Stimulated activated CD8-positive, alpha-beta memory T cell treated with anti-CD3 and anti-CD28 coated beads, Interleukin-2, amount 100 ng/mL, for 48 hours (primary cell): Measurements from ENCODE around the gene MEDAG.
"Not testable (repeated sequence)": the region's sequence is repeated elsewhere in the genome, so short reads cannot be mapped to it uniquely, and the experiment has no call there.

Experiments used
- DNase-seq, 2 donors: peaks; one replicate each; pipeline ENCODE4 v3.0.0-alpha.2; 2020; ENCODE audit warnings: low read depth in 2 of 2

MEDAG gene

GRCh38 chr13:30907121-30907861 lies 1.2 kb downstream of the MEDAG start:
- no peak for DNase-seq

- DNase-seq: no peak
These were observed 2.4 kb downstream of the MEDAG start for GRCh38 chr13:30908416-30908980.

- no peak for DNase-seq
These were observed 4.6 kb downstream of the MEDAG start for GRCh38 chr13:30910676-30911075.

GRCh38 chr13:30915691-30916541 lies 9.8 kb downstream of the MEDAG start:
- DNase-seq: no peak

GRCh38 chr13:30916991-30917390 lies 10.9 kb downstream of the MEDAG start:
- no peak for DNase-seq

- no peak for DNase-seq
These were observed 12.8 kb downstream of the MEDAG start for GRCh38 chr13:30918662-30919405.

GRCh38 chr13:30920162-30920909 lies 14.3 kb downstream of the MEDAG start:
- DNase-seq: no peak

- DNase-seq: no peak
These were observed 17.3 kb downstream of the MEDAG start for GRCh38 chr13:30923418-30923817.

GRCh38 chr13:30924721-30925120 lies 18.6 kb downstream of the MEDAG start:
- no peak for DNase-seq

- no peak for DNase-seq
These were observed 19.4 kb downstream of the MEDAG start for GRCh38 chr13:30925429-30925828.

- no peak for DNase-seq
These were observed 20.7 kb downstream of the MEDAG start for GRCh38 chr13:30926781-30927180.

GRCh38 chr13:30927188-30927587 lies 21.1 kb downstream of the MEDAG start:
- not testable (repeated sequence) for DNase-seq

- no peak for DNase-seq
These were observed 21.5 kb downstream of the MEDAG start for GRCh38 chr13:30927595-30927994.

- no peak for DNase-seq
These were observed 22.9 kb downstream of the MEDAG start for GRCh38 chr13:30928978-30929377.

- DNase-seq: no peak
These were observed 26.6 kb downstream of the MEDAG start, which contains the start of gene TEX26 for GRCh38 chr13:30932481-30933353. TEX26 (plus strand) TSS chr13:30932656; CDS start chr13:30932716, 60 bp downstream.

- no peak for DNase-seq
These were observed 27.2 kb downstream of the MEDAG start for GRCh38 chr13:30933354-30933670.

- no peak for DNase-seq
These were observed 28.3 kb downstream of the MEDAG start for GRCh38 chr13:30934381-30934780.

- no peak for DNase-seq
These were observed 28.7 kb downstream of the MEDAG start for GRCh38 chr13:30934803-30935202.

- no peak for DNase-seq
These were observed 30.9 kb downstream of the MEDAG start for GRCh38 chr13:30936971-30937370.

- no peak for DNase-seq
These were observed 37.8 kb downstream of the MEDAG start for GRCh38 chr13:30943881-30944280.
